Measurements from ENCODE around the gene FANCC. TPM values are rescaled to one million over a fixed set of nuclear protein-coding genes. Genes with fewer than 3 reads are reported as not detected.

FANCC gene
- total and polyA plus RNA-seq, 11 donors = 2.4 to 6.2 (median 4.2) TPM

DNA sequence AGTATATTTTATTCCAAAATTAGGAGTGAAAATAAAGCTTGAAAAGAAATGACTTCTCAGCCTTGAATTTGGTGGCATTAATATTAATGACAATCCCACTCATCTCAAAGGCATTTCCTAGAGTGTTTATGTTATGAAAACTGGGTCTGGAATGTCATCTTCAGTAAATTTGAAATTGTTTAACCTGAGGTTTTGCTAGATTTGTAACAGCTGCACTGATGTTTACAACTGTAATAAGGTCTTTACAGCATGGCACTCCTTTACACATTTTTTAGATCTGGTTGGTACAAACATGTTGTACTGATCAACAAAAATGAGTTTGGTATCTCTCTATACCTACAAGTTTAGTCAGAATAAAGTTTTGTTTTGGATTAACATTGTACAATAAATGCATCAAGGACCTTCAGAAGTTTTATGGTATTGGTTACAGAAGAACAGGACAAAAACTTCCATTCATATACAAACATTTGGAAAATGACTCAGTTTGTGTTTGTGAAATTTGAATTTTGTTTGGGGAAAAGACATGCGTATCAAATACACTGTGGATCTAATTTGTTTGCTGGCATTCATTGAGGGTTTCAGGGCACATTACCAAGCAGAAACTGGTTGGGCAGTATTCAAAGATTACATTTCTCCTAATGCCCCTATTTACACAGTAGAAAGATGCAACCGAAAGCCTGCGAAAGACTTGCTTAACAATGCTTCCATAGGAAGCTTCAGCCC lies 11.6 kb downstream of the FANCC start:
- Histone ChIP-seq H3K27ac (no peak overlapping the region), H3K4me1 (no peaks in the 10 kb centered on the region), H3K9me3 (no peaks in the 10 kb centered on the region), H3K36me3 (no peaks in the 10 kb centered on the region), H3K27me3 (no peaks in the 10 kb centered on the region), H3K4me3 (no peak overlapping the region)
- TF ChIP-seq, protein P1, sequence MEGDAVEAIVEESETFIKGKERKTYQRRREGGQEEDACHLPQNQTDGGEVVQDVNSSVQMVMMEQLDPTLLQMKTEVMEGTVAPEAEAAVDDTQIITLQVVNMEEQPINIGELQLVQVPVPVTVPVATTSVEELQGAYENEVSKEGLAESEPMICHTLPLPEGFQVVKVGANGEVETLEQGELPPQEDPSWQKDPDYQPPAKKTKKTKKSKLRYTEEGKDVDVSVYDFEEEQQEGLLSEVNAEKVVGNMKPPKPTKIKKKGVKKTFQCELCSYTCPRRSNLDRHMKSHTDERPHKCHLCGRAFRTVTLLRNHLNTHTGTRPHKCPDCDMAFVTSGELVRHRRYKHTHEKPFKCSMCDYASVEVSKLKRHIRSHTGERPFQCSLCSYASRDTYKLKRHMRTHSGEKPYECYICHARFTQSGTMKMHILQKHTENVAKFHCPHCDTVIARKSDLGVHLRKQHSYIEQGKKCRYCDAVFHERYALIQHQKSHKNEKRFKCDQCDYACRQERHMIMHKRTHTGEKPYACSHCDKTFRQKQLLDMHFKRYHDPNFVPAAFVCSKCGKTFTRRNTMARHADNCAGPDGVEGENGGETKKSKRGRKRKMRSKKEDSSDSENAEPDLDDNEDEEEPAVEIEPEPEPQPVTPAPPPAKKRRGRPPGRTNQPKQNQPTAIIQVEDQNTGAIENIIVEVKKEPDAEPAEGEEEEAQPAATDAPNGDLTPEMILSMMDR (IDR thresholded peaks at IDR 0.05) = no peak
- no peak for TF ChIP-seq POLR2A (IDR thresholded peaks at IDR 0.05)
- intact Hi-C loops (cut with DNase I) = no loop called here
- WGBS, 4 donors = 93 to 96% (median 95%) methylated on average over 3 of the region's 3 CpGs
- DNase-seq (no peak), ATAC-seq (no peak)

DNA sequence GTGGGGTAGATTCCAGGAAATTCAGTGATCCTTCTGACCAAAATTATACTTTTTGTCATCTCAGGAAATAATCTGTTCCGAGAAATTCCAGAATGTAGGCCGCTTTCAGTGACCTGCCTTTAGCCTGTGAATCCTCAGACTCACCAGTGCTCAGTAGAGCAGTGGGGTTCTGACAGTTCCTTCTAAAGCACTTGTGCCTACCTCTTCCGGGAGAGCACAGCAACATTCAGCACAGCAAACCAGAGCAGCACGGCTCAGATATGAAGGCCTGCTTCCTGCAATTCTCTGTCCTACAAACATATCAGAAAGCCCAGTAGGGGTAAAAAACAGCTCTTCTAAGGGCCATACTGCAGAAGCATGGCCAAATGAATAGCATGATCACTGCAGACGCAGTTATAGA lies 15.0 kb downstream of the FANCC start:
- intact Hi-C loops (cut with DNase I) = no loop called here
- no peaks in the 10 kb centered on the region for H3K4me1 ChIP-seq
- no peak for TF ChIP-seq POLR2A (IDR thresholded peaks at IDR 0.05)
- TF ChIP-seq, protein P1 (IDR thresholded peaks at IDR 0.05) = no peak
- ATAC-seq (no peak), DNase-seq (no peak)
- no peaks in the 10 kb centered on the region for H3K27me3 ChIP-seq
- WGBS, 4 donors = 77 to 94% (median 81%) methylated on average over 5 of the region's 5 CpGs
- H3K9me3 ChIP-seq = no peaks in the 10 kb centered on the region
- H3K36me3 ChIP-seq = no peaks in the 10 kb centered on the region
- H3K27ac ChIP-seq = no peak overlapping the region
- no peak overlapping the region for H3K4me3 ChIP-seq

DNA sequence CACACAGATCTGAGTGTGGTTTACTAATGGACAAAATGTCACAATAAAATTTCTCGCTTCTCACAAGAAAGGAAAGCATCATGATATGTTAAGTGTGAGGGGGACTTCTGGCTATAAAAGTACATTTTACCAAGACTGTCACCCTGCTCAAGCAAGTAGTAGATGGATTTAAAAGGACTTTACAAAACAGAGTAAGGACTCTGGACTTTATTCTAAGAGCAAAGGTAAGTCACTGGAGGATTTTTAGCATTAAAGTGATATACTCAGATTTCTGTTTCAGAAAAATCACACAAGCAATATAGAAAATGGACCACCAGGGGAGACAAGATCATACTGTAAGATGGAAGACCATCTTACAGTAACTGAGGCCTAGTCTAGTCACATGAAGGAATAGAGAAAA lies 19.7 kb downstream of the FANCC start:
- Histone ChIP-seq H3K4me3 (no peak overlapping the region), H3K36me3 (no peaks in the 10 kb centered on the region), H3K27ac (no peak overlapping the region), H3K9me3 (no peaks in the 10 kb centered on the region), H3K4me1 (no peaks in the 10 kb centered on the region), H3K27me3 (no peaks in the 10 kb centered on the region)
- TF ChIP-seq, protein P1 (IDR thresholded peaks at IDR 0.05) = no peak
- no peak for TF ChIP-seq POLR2A (IDR thresholded peaks at IDR 0.05)
- ATAC-seq = no peak
- intact Hi-C loops (cut with DNase I) = no loop called here
- DNase-seq = no peak
- WGBS, 4 donors = 97 to 100% (median 98%) methylated on average over 1 of the region's 1 CpG

DNA sequence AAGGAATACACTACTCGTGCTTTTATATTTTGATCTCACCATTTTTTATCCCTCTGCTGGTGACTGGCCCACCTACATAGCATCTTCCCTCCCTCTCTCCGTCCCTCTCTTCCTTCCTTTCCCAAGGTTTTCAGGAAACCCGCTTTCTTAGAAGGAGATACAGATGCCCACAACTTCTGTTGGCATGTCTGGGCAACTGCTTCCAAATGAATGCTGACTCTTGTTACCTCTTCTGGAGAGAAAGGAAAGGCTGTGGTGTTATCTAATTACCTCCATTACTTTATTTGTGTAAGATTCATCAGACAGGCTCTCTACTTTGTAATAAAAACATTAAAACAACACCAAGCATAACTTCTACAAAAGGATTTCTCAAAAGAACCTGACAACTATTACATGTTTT lies 20.2 kb downstream of the FANCC start:
- no peaks in the 10 kb centered on the region for H3K9me3 ChIP-seq
- no peak overlapping the region for H3K4me3 ChIP-seq
- ATAC-seq = no peak
- no peaks in the 10 kb centered on the region for H3K36me3 ChIP-seq
- no peak for DNase-seq
- H3K4me1 ChIP-seq = no peaks in the 10 kb centered on the region
- WGBS, 4 donors = 77 to 91% (median 85%) methylated on average over 3 of the region's 3 CpGs
- intact Hi-C loops (cut with DNase I) = no loop called here
- no peaks in the 10 kb centered on the region for H3K27me3 ChIP-seq
- no peak for TF ChIP-seq POLR2A (IDR thresholded peaks at IDR 0.05)
- TF ChIP-seq, protein P1 (IDR thresholded peaks at IDR 0.05) = no peak
- no peak overlapping the region for H3K27ac ChIP-seq
